COLO829 (cell line): ENCODE measurements around the gene B4GALNT4.
"Not testable (repeated sequence)": the region's sequence is repeated elsewhere in the genome, so short reads cannot be mapped to it uniquely, and the experiment has no call there.

ENCODE experiments used
- DNase-seq: peaks from one replicate; pipeline ENCODE4 v3.0.0; 2012; ENCODE audit warnings: low spot score

B4GALNT4 gene

DNA sequence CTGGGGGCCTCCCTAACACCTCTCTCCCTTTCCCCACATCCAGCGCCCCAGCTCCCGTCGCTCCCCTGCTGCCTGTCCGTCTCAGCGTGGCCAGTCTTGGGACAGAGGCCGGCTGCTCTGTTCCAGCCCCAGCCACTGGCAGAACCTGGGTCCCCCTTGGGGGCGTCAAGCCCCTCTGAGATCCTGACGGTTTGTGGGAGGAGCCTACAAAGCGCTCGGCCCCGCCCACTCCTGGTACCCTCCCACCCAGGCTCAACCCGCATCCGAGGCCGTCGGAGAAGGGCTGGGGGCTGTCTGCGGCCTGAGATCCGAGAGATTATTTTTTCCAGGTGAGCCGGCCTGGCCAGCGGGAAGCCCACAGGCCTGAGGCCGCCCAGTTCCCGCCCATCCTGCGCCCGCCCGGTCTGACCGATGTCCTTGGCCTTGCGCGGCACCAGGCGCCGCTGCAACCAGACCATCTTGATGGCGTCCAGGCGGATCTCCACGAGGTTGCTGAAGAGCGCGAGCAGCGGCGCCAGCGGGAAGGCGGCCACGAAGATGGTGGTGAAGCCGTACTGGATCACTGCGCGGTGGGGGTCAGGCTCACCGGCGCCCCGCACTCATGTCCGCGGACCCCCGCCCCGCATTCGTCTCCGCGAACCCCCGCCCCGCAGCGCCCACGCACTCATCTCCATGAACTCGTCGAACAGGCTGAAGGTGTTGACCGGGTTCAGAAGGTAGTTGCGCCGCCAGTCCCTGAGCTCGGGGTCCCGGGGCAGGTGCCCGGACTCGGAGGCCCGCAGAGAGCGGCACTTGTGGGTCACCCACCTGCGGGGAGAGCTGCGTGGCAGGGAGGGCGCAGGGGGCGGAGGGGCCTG lies 51.0 kb downstream of the B4GALNT4 start:
- DNase-seq = no peak

DNA sequence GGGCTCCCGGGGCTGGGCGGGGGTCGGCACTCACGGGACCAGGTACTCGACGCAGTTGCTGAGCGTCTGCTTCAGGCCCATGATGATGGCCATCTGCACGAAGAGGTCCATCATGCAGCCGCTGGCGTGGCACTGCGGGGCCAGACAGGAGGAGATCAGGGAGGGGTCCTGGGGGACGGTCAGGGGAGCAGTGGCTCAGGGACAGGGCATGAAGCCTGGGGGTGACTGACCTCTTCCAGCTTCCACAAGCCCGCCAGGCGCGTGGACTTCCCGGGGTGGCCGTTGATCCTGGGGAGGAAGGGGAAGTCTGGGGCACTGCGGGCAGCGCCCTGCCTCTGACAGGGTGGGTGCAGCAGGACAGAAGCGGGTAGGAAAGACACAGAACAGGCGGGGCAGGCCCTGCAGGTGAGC lies 51.6 kb downstream of the B4GALNT4 start:
- DNase-seq = no peak

DNA sequence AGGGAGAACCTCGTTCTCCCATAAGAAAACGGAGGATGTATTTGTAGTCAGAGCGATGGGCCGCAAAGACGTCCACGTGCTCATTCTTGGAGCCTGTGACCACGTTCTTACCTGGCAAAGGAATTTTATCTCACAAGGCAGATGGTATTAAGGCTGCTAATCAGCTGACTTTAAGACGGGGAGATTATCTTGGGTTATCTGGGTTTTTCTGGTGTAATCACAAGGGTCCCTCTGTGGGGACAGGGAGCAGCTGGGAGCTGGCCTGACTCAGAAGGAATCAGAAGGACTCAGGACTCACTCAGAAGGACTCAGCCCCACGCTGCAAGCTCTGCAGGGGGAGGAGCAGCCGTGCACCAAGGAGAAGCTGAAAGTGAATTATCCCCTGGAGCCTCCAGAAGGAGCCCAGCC lies 53.0 kb downstream of the B4GALNT4 start:
- DNase-seq = no peak

DNA sequence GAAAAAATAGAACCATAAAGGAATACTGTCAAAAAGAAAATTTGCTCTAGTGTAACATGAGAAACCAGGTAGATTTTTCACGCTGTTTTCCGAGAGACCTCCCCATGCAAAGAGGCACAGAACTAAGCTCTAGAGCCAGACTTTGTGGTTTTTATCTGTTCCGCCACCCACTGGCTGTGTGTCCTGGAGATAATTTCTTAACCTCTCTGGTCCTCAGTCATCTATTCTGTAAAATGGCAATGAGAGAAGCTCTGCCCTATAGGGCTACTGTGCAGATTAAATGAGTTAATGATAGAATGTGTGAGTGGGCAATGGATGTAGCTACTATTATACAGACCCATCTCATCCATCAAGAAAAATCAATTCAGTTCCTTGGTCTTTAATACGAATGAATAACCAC lies 54.9 kb downstream of the B4GALNT4 start:
- DNase-seq = no peak

DNA sequence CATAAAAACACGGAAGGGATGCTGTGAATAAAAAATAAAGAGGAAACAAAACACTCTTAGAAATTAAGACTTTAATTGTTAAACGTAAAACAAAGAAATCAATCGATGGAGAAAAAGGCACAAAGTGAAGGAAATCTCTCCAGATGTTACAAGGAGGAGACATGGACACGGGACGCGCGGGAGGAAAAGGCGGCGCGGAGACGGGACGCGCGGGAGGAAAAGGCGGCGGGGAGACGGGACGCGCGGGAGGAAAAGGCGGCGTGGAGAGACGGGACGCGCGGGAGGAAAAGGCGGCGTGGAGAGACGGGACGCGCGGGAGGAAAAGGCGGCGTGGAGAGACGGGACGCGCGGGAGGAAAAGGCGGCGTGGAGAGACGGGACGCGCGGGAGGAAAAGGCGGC lies 55.5 kb downstream of the B4GALNT4 start:
- DNase-seq = not testable (repeated sequence)

DNA sequence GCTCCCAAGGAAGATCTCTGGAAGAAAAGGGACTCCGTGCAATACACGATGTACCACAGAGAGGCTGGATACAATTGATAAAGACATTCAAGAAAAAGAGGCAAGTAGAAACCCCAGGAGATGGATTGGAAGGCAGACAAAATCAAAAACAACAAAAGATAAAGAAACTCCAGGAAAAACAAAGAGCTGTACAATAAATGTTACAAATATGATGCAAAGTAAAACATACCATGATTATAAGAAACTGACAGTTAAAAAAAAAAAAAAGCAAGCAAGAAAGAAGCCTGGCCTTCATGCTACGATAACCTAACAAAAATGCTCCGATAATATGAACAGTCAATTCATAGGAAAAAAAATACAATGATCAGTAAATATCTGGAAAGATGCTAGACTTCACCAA lies 56.0 kb downstream of the B4GALNT4 start:
- no peak for DNase-seq

DNA sequence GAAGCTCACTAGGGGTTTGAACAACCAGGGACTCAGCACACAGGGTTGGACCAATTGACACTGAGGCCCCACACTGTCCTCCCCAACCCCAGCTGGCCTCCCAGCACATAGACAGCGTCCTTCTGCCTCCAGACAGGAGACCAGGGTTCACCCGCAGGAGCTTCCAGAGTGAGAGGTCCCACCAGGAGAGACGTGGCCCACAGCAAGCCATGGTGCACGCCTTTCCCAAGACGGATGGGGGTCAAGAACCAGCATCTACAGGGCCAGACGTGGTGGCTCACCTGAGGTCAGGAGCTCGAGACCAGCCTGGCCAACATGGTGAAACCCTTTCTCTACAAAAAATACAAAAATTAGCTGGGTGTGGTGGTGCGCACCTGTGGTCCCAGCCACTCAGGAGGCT lies 57.6 kb downstream of the B4GALNT4 start:
- no peak for DNase-seq

DNA sequence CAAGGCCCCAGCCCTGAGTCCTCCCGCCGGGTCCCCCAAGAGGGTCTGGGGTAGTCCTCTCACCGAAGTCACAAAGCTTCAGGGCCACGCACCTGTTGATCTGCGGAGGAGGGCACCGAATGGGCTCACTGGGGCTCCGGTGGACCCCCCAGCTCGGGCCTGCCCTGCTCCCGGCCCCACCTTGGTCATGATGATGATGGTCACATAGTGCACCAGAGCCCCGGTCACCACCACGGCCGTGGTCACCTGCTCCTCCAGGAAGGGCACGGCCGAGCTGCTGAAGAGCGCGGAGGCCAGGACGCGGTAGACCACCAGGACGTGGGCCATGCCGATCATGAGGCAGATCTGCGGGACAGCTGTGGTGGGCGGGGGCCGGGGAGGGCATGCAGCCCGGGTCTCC lies 59.0 kb downstream of the B4GALNT4 start:
- DNase-seq = no peak

DNA sequence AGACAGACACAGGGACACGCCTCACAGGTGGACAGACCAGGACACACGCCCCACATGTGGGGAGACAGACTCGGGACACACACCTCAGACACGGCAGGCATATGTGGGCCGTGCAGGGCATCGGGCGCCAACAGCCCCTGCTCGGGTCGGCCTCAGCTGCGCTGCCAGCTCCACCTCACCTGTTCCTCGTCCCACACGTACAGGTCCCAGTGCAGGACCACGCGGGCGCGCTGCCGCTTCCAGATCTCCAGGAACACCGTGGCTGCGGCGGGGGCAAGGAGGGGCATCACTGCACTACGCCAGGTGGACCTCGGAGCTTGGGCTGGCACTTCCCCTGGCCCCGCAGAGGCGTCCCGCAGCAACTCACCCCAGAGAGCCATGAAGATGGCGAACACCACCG lies 60.1 kb downstream of the B4GALNT4 start:
- DNase-seq = no peak

DNA sequence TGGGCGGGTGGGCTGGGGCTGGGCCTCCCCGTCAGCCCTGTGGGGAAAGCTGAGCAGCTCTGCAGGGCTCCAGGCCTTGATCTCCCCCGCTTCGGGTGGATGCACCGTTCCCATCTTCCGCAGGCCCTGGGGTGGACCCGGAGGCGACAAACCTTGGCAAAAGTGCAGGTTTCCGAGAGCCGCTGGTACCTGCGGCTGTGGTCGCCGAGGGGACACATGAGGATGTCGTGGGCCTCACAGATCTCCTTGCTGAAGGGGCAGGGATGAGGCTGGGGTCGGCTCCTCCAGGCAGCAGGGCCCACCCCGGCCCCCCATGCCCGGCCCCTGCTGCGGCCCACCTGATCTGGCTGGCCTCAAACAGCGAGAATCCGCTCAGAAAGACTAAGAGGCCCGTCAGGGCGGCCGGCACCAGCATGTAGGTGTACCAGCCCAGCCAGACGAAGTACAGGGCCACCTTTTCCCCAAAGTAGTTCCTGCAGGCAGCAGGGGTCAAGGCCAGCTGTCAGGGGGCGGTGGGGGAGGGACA lies 60.7 kb downstream of the B4GALNT4 start:
- DNase-seq = peak; percentile 12
